ENCODE measurements around the gene HOXC13. TPM values are rescaled to one million over a fixed set of nuclear protein-coding genes. Genes with fewer than 3 reads are reported as not detected.

The HOXC13 gene
- total RNA-seq, 1 donor from 2014 or later, result not detected

GRCh38 chr12:53969588-53970259 lies 31.1 kb downstream of the HOXC13 start:
- DNase-seq (ENCODE audit: extremely low read depth, low read depth, low spot score), result no peak

DNA sequence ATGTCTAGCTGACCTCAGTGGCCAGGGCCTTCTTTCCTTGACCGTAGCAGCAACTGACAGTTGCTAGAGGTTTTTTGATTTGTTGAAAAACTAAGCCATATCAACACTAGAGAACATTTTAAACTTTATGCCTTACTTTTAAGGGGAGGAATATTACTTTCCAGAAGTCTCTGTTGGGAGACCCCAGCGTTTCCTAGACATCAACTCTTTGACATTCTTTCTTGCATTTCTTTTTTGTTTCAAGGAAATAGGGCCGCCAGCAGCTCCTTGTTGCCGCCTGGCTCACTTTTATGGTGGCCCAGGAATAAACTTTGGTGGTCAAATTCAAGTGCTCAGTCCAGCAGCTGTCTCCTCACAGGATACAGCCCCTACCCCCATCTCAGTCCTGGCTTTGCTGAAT lies 31.8 kb downstream of the HOXC13 start:
- DNase-seq (ENCODE audit: extremely low read depth, low read depth, low spot score), result no peak

DNA sequence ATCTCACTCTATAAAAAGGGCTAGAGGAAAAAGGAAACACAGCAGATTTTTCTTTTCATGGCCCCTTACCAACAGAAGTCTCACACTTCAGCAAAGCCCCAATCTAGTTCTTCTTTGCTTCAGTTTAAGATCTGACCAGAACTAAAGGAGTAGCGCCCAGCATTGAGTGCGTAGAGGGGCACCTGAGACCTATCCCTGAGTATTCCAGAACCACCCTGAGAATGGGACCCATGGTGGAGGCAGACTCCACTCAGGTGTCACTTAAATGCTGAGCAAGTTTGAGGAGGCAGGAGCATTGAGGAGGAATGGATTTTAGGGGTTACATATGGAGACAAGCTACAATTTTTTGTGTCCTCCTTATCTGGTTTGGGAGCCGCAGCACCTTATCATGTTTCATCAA lies 32.5 kb downstream of the HOXC13 start:
- no peak for DNase-seq (ENCODE audit: extremely low read depth, low read depth, low spot score)

DNA sequence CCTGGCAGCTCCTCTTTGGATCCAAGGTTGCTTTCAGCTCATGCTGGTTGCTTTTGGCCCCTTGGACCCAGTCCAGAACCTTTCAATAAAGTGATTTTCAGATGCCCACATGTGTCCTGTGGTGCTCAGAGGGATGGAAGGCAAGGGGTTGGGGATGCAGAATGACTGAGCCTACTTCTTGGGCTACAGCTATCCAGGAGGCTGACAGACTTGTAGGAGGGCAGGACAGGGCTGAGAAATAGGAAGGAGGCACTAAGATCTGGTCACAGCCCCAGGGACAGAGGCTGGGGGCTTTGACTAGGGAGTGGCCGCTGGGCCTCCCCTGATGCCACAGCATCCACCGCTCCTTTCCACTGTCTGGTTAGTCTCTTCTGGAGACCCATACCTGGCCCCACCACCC lies 33.1 kb downstream of the HOXC13 start:
- no peak for DNase-seq (ENCODE audit: extremely low read depth, low read depth, low spot score)

DNA sequence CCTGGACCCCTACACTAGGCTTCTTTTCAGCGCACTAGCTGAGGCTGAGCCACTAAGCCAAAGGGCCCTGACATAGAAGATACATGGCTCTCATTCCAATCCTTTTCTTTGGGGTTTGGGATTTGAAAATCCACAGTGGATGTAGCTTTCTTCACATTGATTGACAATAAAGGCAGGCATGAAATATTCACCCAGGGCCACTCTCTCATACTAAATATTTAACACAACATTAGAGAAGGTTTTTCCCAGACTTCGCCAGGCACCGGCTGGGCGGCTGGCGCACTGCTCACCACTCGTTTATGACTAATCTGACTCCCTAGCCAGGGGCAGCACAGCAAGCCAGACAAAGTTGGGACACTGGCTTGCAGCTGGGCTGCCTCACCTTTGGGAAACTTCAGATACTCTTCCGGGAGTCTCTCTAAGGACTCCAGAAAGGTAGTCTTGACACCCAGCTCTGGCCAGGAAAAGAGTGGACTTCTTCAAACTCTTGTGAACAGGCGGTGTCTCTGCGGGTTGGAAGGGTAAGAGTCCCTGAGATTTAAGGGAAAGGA lies 33.6 kb downstream of the HOXC13 start:
- no peak for DNase-seq (ENCODE audit: extremely low read depth, low read depth, low spot score)

DNA sequence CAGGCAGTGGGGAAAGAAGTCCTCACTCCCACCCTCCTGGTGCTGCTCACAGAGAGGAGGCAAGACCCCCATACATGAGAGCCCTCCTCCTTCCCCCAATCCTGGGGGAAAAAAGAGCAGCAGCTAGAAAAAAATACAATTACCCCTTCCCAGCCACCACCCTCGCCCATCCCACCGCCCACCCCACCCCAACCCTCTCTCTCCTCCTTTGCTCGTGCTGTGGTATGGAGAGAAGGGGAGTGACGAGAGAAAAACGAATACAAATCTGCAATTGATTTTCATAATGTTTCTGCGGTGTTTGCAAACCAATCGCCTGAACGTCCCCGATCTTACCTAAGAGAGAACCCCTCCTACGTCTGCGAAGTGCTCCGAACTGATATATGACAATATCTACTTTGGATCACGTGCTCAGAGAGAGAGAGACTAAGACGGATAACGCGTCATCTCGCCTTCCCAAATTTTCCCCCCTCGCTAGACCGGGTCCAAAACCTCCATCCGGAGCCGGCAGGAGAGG lies 34.1 kb downstream of the HOXC13 start, which contains the start of gene HOXC11:
TSS of gene HOXC11 (plus strand) at position 405 of the 514 bp plus-strand sequence. CDS start 116 bp downstream, outside the sequence.
- no peak for DNase-seq (ENCODE audit: extremely low read depth, low read depth, low spot score)

DNA sequence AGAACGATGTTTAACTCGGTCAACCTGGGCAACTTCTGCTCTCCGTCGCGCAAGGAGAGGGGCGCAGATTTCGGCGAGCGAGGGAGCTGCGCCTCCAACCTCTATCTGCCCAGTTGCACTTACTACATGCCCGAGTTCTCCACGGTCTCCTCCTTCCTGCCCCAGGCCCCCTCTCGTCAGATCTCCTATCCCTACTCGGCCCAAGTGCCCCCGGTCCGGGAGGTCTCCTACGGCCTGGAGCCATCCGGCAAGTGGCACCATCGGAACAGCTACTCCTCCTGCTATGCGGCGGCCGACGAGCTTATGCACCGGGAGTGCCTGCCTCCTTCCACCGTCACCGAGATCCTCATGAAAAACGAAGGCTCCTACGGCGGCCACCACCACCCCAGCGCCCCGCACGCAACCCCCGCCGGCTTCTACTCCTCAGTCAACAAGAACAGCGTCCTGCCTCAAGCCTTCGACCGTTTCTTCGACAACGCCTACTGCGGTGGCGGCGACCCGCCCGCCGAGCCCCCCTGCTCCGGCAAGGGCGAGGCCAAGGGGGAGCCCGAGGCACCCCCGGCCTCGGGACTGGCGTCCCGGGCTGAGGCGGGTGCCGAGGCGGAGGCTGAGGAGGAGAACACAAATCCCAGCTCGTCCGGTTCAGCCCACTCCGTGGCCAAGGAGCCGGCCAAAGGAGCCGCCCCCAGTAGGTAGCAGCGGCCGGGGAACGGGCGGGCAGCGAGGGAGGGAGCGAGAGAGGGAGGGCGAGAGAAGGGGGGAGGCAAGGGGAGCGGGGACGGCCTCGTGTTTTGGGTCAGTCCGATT lies 34.8 kb downstream of the HOXC13 start:
- DNase-seq (ENCODE audit: extremely low read depth, low read depth, low spot score), result no peak

- DNase-seq (ENCODE audit: extremely low read depth, low read depth, low spot score), result no peak
These were observed 35.7 kb downstream of the HOXC13 start, which contains the start of gene HOTAIR for GRCh38 chr12:53974084-53975063. Gene HOTAIR (minus strand): TSS chr12:53974954.

DNA sequence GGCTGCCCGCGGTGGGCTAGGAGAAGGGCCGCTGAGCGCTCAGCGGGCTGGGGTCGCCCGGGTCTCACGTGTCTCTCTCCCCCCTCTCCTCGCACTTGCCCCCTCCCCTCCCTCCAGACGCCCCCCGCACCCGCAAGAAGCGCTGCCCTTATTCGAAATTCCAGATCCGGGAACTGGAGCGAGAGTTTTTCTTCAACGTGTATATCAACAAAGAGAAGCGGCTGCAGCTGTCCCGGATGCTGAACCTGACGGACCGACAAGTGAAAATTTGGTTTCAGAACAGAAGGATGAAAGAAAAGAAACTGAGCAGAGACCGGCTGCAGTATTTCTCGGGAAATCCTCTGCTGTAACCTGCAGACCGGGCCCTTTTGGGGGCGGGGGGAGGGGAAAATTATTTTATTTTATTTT lies 36.4 kb downstream of the HOXC13 start:
- DNase-seq (ENCODE audit: extremely low read depth, low read depth, low spot score), result no peak

GRCh38 chr12:53975479-53976152 lies 37.0 kb downstream of the HOXC13 start:
- no peak for DNase-seq (ENCODE audit: extremely low read depth, low read depth, low spot score)

GRCh38 chr12:53976172-53976822 lies 37.7 kb downstream of the HOXC13 start:
- DNase-seq (ENCODE audit: extremely low read depth, low read depth, low spot score), result no peak

DNA sequence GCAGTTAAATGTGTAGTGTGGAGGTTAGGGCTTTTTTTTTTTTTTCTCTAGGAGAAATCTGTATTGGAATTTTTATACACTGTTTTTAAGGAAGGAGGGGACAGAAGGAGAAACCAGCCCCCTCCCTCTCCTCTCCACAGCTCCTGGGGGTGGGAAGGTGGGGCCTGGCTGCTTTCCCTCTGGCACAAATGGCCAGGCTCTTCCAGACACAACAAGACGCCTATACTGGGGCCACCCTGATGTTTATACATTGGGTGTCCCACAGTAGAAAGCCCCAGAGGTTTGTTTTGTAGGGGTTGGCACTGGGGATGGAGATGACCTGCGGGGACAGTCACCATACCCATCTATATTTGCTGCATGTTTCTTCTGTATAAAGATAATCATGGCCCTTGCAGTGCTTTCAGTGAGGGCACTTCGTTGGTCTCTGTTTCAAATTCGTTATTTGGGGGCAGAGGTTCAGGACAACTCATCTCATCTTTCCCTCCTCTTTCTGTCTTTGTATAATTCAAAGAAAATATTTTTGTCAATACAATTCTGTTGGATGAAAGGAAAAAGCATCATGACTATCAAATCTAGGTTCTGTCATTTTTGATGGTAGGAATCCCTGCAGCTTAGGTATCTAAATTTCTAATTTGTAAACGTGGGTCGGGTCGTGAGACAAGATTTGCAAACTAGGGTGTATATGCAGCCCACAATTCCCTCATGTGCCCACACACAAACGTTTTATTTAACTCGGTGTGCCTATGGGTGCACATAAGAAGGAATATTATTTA lies 38.4 kb downstream of the HOXC13 start:
- no peak for DNase-seq (ENCODE audit: extremely low read depth, low read depth, low spot score)

DNA sequence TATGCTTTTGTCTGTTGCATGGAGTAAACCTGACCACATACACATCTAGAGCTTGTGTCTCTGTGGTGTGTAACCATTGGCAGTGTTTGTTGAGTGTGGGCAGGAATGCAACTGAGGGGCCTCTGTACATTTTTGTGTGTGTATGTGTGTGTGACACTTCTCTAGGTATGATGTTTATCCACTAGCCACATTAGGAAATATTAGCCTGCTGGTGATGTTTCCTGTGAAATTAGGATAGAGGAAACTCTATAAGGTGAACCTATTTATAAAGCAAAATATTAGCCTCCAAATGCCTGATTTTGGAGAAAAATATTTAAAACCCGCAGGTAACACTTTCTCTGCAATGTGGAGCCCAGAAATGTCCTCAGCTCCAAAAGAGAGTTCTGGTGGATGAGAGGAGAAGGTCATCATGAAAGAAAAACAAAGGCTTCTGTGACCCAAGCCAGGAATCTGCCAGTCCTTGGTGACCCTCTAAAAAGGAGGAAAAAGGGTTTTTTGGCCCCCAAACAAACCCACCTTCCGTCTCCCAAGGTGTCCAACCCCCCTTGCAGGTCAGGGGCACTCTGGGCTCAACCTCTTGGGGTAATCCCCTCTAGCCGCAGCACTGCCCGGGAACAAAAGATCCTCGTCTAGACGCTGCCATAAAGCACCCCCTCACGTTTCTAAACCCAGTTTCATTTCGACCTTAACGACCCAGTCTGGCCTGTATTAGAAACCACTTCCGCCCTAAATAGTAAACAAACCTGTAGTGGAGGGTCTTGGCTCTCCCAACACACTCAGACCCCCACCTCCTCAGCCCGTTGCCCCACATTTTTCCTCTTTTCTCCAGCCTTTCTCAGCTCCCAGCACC lies 39.2 kb downstream of the HOXC13 start:
- DNase-seq (ENCODE audit: extremely low read depth, low read depth, low spot score), result no peak

DNA sequence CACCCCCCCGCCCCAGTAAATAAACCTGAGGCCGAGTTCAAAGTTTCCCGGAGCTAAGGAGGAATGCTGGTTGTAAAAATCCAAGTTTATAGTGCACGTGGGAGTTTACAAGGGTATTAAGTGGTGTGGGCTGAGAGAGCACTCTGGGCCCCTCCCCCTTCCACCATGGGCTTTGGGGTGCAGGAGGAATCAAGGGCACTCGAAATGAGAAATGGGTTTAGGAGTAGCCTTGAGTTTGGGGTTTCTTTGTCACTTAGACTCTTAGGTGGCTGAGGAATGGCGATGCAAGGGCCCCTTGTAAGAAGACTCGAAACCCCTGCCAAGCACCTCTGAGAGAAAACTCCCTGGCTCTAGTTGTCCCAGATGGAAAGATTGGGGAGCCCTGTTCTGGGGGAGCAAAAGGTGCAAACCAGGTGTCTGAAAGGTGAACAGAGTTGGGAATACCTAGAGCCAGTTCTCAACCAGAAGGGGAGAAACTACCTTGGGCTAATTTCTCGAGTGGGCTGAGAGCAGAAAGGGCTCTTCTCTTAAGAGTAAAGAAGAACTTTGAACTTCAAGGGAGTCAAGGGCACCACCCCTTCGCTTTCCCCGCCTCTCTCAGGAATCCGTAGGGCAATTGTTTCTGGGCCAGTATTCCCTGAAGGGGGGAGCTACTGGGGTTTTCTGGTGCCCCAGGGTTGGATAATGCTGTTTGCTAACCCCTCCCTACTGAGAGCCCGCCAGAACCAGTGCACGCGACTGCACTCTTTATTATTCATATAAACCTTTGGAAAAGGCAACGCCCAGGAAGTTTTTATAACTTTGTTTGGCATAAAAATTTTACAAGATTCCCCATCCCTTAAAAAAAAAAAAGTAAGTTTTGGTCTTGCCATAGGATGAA lies 40.1 kb downstream of the HOXC13 start:
- no peak for DNase-seq (ENCODE audit: extremely low read depth, low read depth, low spot score)

- no peak for DNase-seq (ENCODE audit: extremely low read depth, low read depth, low spot score)
These were observed 41.6 kb downstream of the HOXC13 start for GRCh38 chr12:53980104-53980801.
